Uterus (tissue), 4 donors: ENCODE results near the gene KIFC1. TPM values are rescaled to one million over a fixed set of nuclear protein-coding genes. Genes with fewer than 3 reads are reported as not detected.

ENCODE experiments used
- DNase-seq, 2 donors: peaks; one replicate each; pipeline ENCODE4 v3.0.0-alpha.2; 2019 to 2020
- H3K27ac ChIP-seq, 2 donors: fragments of 200-600 bp; sonication (generic); 1 replicate in 1 of 2; 2 replicates in 1 of 2; pipeline ENCODE4 v1.5.1; 2016 to 2018
- H3K27me3 ChIP-seq, 2 donors: fragments of 200-600 bp; sonication (generic); one replicate each; pipeline ENCODE4 v1.5.1; 2018 to 2019; ENCODE audit warnings: control low read depth in 1 of 2
- H3K36me3 ChIP-seq, 2 donors: fragments of 200-600 bp; sonication (generic); one replicate each; pipeline ENCODE4 v1.5.1; 2019; ENCODE audit warnings: control low read depth in 1 of 2
- H3K4me1 ChIP-seq, 2 donors: fragments of 200-600 bp; sonication (generic); one replicate each; pipeline ENCODE4 v1.5.1; 2018 to 2019; ENCODE audit warnings: control low read depth in 1 of 2
- H3K4me3 ChIP-seq, 2 donors: fragments of 200-600 bp; sonication (generic); 1 replicate in 1 of 2; 2 replicates in 1 of 2; pipeline ENCODE4 v1.5.1; 2018 to 2019; ENCODE audit warnings: mild to moderate bottlenecking in 1 of 2
- H3K9me3 ChIP-seq, 2 donors: fragments of 200-600 bp; sonication (generic); one replicate each; pipeline ENCODE4 v1.5.1; 2019; ENCODE audit warnings: control low read depth in 1 of 2
- CTCF ChIP-seq, 4 experiments: fragments of 200-600 bp in 2 of 4; fragments of 450-650 bp in 2 of 4; sonication (generic) in 2 of 4; IDR thresholded peaks; one replicate each; pipeline ENCODE4 v1.5.1; 2016 to 2019; ENCODE audit warnings: antibody characterized with exemption in 4 of 4, mild to moderate bottlenecking in 2 of 4, moderate library complexity in 1 of 4
- POLR2A ChIP-seq, 2 donors: fragments of 450-650 bp; IDR thresholded peaks; one replicate each; pipeline ENCODE4 v1.6.1; 2016; ENCODE audit warnings: antibody characterized with exemption in 2 of 2, mild to moderate bottlenecking in 1 of 2, moderate library complexity in 1 of 2
- intact Hi-C: fragments of 100-400 bp; cut with DNase I; formaldehyde crosslinking; loops from one replicate; pipeline ENCODE4 v1.15.1; 2023; ENCODE audit warnings: low total_unique reads
- total RNA-seq, 4 donors: library from RNA; depleted of rRNA in 3 of 4; stranded (reverse); fragments of >200 nt in 3 of 4; gene quantifications; one replicate each; pipeline versions ENCODE4 v1.1.0 to v1.2.4, GENCODE V29; 2014 to 2023
- donor health status: DM: yes; HTN: yes; CAD: no.

KIFC1 gene
- total RNA-seq, 4 donors from 2014 or later: 1.8 to 20.0 TPM; not detected in 2

GRCh38 chr6:33443619-33444504 is 52.2 kb downstream of the KIFC1 start:
- H3K27ac ChIP-seq: no peak overlapping the region
- H3K4me1 ChIP-seq: no peaks in the 10 kb centered on the region
- TF ChIP-seq CTCF (IDR thresholded peaks at IDR 0.05) (no peak), POLR2A (IDR thresholded peaks at IDR 0.05) (no peak)
- intact Hi-C loops: no loop called here
- no peaks in the 10 kb centered on the region for H3K27me3 ChIP-seq
- H3K9me3 ChIP-seq: no peaks in the 10 kb centered on the region
- no peaks in the 10 kb centered on the region for H3K36me3 ChIP-seq
- no peak for DNase-seq
- H3K4me3 ChIP-seq: no peak overlapping the region

DNA sequence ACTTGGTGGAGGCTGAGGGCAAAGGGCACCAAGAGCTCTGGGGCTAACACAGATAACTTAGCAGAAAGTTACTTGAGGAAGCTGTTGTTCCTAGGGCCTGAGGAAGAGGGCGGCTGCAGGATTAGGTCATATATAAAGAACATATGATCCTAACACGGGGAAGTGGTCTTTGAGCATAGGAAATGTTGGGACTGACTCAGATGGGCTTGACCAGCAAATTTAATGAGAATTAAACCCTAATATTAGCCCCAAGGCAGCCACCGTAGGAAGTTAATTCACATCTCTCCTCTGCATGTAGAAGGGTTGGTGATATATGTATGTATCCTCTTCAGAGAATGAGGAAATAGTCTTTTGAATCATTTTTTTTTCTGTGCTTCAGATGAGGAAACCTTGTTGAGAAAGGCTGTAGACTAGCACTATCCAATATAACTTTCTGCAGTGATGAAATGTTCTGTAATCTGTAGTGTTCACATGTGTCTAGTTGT is 53.5 kb downstream of the KIFC1 start:
- DNase-seq: no peak
- Histone ChIP-seq H3K27ac (no peak overlapping the region), H3K9me3 (no peaks in the 10 kb centered on the region), H3K4me3 (no peak overlapping the region), H3K4me1 (no peaks in the 10 kb centered on the region), H3K27me3 (no peaks in the 10 kb centered on the region), H3K36me3 (no peaks in the 10 kb centered on the region)
- intact Hi-C loops: no loop called here
- TF ChIP-seq POLR2A (IDR thresholded peaks at IDR 0.05) (no peak), CTCF (IDR thresholded peaks at IDR 0.05) (no peak)

DNA sequence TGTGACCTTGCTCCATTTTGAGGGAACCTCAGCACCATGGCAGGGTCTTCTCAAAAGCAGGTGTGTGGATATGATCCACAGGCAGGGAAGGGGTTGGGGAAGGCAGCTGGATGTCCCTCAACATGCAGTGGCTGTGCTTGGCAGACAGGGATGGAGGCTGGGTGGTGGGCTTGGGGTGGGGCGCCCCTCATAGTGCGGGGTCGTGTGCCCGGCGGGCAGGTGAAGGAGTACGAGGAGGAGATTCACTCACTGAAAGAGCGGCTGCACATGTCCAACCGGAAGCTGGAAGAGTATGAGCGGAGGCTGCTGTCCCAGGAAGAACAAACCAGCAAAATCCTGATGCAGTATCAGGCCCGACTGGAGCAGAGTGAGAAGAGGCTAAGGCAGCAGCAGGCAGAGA is 54.7 kb downstream of the KIFC1 start:
- H3K4me3 ChIP-seq: no peak overlapping the region
- H3K27ac ChIP-seq: no peak overlapping the region
- no peak for DNase-seq
- TF ChIP-seq CTCF (IDR thresholded peaks at IDR 0.05) (no peak), POLR2A (IDR thresholded peaks at IDR 0.05) (no peak)
- no peaks in the 10 kb centered on the region for H3K36me3 ChIP-seq
- no peaks in the 10 kb centered on the region for H3K27me3 ChIP-seq
- H3K9me3 ChIP-seq: no peaks in the 10 kb centered on the region
- H3K4me1 ChIP-seq: no peaks in the 10 kb centered on the region
- intact Hi-C loops: no loop called here

DNA sequence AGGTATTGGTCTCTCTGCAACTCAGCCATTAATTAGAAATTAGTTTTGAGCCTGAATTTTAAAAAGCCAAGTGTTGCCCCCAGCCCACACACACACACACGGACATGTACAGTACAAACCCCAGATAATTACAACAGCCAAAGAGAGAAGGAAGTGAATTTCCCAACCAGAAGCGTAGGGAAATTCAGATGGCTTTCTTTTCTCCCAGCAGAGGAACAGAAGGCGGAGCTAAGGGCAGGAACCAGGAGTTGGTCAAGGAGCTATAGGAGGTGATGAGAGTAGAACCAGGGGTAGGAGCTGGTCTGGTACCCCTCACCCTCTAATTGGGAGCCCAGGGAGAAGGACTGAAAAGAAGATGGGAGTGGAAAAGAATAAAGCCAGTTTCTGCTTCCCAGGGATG is 58.8 kb downstream of the KIFC1 start:
- Histone ChIP-seq H3K36me3 (no peaks in the 10 kb centered on the region), H3K27me3 (no peaks in the 10 kb centered on the region), H3K4me1 (peaks cover 0 to 6% of the 10 kb centered on the region in 2 donors), H3K27ac (no peak overlapping the region), H3K9me3 (no peaks in the 10 kb centered on the region), H3K4me3 (no peak overlapping the region)
- no peak for DNase-seq
- TF ChIP-seq CTCF (IDR thresholded peaks at IDR 0.05) (no peak), POLR2A (IDR thresholded peaks at IDR 0.05) (no peak)
- intact Hi-C loops: no loop called here

- intact Hi-C loops: no loop called here
- DNase-seq: no peak
Observed at GRCh38 chr6:33451606-33452005, 60.0 kb downstream of the KIFC1 start.

More at GRCh38 chr6:33451606-33452005, 60.0 kb downstream of the KIFC1 start:
- H3K4me1 ChIP-seq: peaks cover 0 to 6% of the 10 kb centered on the region in 2 donors
- no peak overlapping the region for H3K27ac ChIP-seq
- no peaks in the 10 kb centered on the region for H3K9me3 ChIP-seq
- no peak for TF ChIP-seq POLR2A (IDR thresholded peaks at IDR 0.05)
- TF ChIP-seq CTCF (IDR thresholded peaks at IDR 0.05): no peak
- H3K4me3 ChIP-seq: no peak overlapping the region
- no peaks in the 10 kb centered on the region for H3K36me3 ChIP-seq
- H3K27me3 ChIP-seq: no peaks in the 10 kb centered on the region
